GM19452 (cell line): ENCODE data around the gene ZNF185.

Experiments
- ATAC-seq: cut with Tn5 transposase; IDR thresholded peaks from one replicate; pipeline ENCODE4 v1.9.1; 2021; ENCODE audit not compliant: unreplicated experiment

The ZNF185 gene

DNA sequence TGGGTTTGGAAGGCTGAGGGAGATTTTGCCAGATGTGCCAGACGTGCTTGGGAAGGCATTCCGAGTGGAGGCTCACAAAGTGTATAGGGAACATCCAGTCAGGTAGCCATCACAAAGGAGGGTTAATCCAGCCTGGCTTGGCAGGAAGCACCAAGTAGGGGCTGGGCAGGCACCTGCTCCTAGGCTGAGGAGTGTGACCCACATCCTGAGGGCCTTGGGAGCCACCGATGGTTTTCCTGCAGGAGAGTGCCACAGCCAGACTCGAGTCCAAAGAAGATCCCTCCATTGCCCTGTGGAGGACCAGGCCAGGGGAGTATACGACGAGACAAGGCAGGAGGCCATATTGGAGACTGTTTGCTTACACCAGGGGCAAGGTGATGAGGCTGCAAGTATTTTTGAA is 48.8 kb downstream of the ZNF185 start:
- no peak for ATAC-seq
